ENCODE data around the gene RHOU.

DNA sequence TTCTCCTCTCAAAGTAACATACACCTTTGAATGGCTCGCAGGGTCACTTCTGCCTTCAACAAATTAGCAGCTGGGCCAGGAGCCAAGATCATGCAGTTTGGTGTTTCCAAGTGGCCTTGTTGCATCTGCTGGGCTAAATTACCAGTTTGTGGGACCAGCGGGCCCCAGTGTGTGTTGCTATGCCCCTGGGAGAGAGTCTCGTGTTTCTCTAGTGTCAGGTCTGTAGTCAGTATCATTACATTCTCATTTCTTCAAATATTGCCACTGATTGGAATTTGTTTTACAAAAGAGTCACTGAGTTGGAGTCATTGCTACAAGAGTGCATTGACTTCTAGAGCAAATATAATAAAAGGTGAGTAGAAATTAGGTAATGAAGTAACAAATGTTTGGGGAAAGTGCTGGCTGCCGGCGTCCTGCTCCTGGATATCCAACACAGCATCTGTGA lies 35.5 kb downstream of the RHOU start:
- TF ChIP-seq, protein P1, sequence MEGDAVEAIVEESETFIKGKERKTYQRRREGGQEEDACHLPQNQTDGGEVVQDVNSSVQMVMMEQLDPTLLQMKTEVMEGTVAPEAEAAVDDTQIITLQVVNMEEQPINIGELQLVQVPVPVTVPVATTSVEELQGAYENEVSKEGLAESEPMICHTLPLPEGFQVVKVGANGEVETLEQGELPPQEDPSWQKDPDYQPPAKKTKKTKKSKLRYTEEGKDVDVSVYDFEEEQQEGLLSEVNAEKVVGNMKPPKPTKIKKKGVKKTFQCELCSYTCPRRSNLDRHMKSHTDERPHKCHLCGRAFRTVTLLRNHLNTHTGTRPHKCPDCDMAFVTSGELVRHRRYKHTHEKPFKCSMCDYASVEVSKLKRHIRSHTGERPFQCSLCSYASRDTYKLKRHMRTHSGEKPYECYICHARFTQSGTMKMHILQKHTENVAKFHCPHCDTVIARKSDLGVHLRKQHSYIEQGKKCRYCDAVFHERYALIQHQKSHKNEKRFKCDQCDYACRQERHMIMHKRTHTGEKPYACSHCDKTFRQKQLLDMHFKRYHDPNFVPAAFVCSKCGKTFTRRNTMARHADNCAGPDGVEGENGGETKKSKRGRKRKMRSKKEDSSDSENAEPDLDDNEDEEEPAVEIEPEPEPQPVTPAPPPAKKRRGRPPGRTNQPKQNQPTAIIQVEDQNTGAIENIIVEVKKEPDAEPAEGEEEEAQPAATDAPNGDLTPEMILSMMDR (IDR thresholded peaks at IDR 0.05; ENCODE audit: extremely low read depth in 1 of 2, insufficient read depth in 1 of 2, low read depth in 1 of 2, low read length in 2 of 2): no peak
- TF ChIP-seq POLR2A (IDR thresholded peaks at IDR 0.05; ENCODE audit: low read depth, low read length) (no peak), JUN (IDR thresholded peaks at IDR 0.05; ENCODE audit: borderline replicate concordance, insufficient read depth, insufficient read length, low read depth) (no peak), FOS (IDR thresholded peaks at IDR 0.05; ENCODE audit: borderline replicate concordance, insufficient read depth, low read length) (no peak)

Measured in endothelial cell of umbilical vein (primary cell).